Osteoblast (primary cell): ENCODE measurements around the gene WDR36. TPM values are rescaled to one million over a fixed set of nuclear protein-coding genes. Genes with fewer than 3 reads are reported as not detected.

Source experiments
- DNase-seq: peaks from one replicate; pipeline ENCODE4 v3.0.0; 2011; ENCODE audit warnings: low spot score, mixed read lengths; ENCODE audit not compliant: insufficient read length; ENCODE audit errors: missing footprints
- H2AFZ ChIP-seq: 2 replicates; pipeline ENCODE4 v1.6.0; 2011; ENCODE audit warnings: mild to moderate bottlenecking, low read length
- H3K27ac ChIP-seq: 2 replicates; pipeline ENCODE4 v1.5.1; 2011; ENCODE audit warnings: mild to moderate bottlenecking, low read depth, low read length, moderate library complexity
- H3K27me3 ChIP-seq: 2 replicates; pipeline ENCODE4 v1.6.0; 2012; ENCODE audit warnings: mild to moderate bottlenecking, control low read depth, inconsistent platforms, low read length, moderate library complexity; ENCODE audit not compliant: insufficient read depth
- H3K36me3 ChIP-seq: 2 replicates; pipeline ENCODE4 v1.5.1; 2011; ENCODE audit warnings: mild to moderate bottlenecking, low read length, control low read depth, moderate library complexity; ENCODE audit not compliant: insufficient read depth
- H3K4me1 ChIP-seq: 2 replicates; pipeline ENCODE4 v1.5.1; 2011; ENCODE audit warnings: mild to moderate bottlenecking, low read length, control low read depth, moderate library complexity; ENCODE audit not compliant: insufficient read depth
- H3K4me2 ChIP-seq: 2 replicates; pipeline ENCODE4 v1.6.0; 2011; ENCODE audit warnings: mild to moderate bottlenecking, low read length; ENCODE audit not compliant: insufficient read depth
- H3K4me3 ChIP-seq: fragments of 200-600 bp; sonication (generic); 3 replicates; pipeline ENCODE4 v1.5.1; 2012; ENCODE audit warnings: mild to moderate bottlenecking, low read length, inconsistent platforms; ENCODE audit not compliant: insufficient read depth
- H3K79me2 ChIP-seq: 2 replicates; pipeline ENCODE4 v1.6.0; 2012; ENCODE audit warnings: mild to moderate bottlenecking, low read length, control low read depth, inconsistent platforms; ENCODE audit not compliant: insufficient read depth
- H3K9me3 ChIP-seq: 2 replicates; pipeline ENCODE4 v1.5.1; 2011; ENCODE audit warnings: low read depth, low read length, control low read depth
- H4K20me1 ChIP-seq: 2 replicates; pipeline ENCODE4 v1.6.0; 2012; ENCODE audit warnings: mild to moderate bottlenecking, low read length, control low read depth; ENCODE audit not compliant: insufficient read depth
- CTCF ChIP-seq: IDR thresholded peaks from 2 replicates; pipeline ENCODE4 v1.5.1; 2011; ENCODE audit warnings: mild to moderate bottlenecking, low read depth, low read length, moderate library complexity; ENCODE audit errors: extremely low read depth
- total RNA-seq: library from RNA; depleted of rRNA; stranded (reverse); fragments of >200 nt; gene quantifications from 2 replicates; pipeline ENCODE4 v1.2.3, GENCODE V29; 2012

Gene WDR36
- total RNA-seq, 1 donor: 44.5 TPM

GRCh38 chr5:111074244-111074643 lies 17.9 kb upstream of the WDR36 start:
- Histone ChIP-seq H2AFZ (no peak overlapping the region), H4K20me1 (no peaks in the 10 kb centered on the region), H3K4me2 (peak overlapping the region; percentile 88), H3K27me3 (peaks cover 26% of the 10 kb centered on the region), H3K79me2 (no peaks in the 10 kb centered on the region), H3K9me3 (no peaks in the 10 kb centered on the region), H3K27ac (no peak overlapping the region), H3K4me3 (peak overlapping the region; percentile 74), H3K36me3 (no peaks in the 10 kb centered on the region), H3K4me1 (peaks cover 26% of the 10 kb centered on the region)
- no peak for TF ChIP-seq CTCF
- DNase-seq: peak; percentile 60

- no peak overlapping the region for H3K4me3 ChIP-seq
- no peaks in the 10 kb centered on the region for H3K9me3 ChIP-seq
- peaks cover 21% of the 10 kb centered on the region for H3K4me1 ChIP-seq
- H3K27ac ChIP-seq: no peak overlapping the region
- peaks cover 21% of the 10 kb centered on the region for H3K27me3 ChIP-seq
- no peaks in the 10 kb centered on the region for H3K36me3 ChIP-seq
- no peaks in the 10 kb centered on the region for H3K79me2 ChIP-seq
- peak; percentile 85 for DNase-seq
- peak overlapping the region; percentile 23 for H3K4me2 ChIP-seq
- TF ChIP-seq CTCF: no peak
- H2AFZ ChIP-seq: no peak overlapping the region
- H4K20me1 ChIP-seq: no peaks in the 10 kb centered on the region
These were observed 16.6 kb upstream of the WDR36 start for GRCh38 chr5:111075520-111075919.

GRCh38 chr5:111076091-111076490 lies 16.1 kb upstream of the WDR36 start:
- Histone ChIP-seq H3K4me3 (no peak overlapping the region), H3K9me3 (no peaks in the 10 kb centered on the region), H3K4me1 (peaks cover 21% of the 10 kb centered on the region), H3K79me2 (no peaks in the 10 kb centered on the region), H2AFZ (no peak overlapping the region), H3K27me3 (peaks cover 18% of the 10 kb centered on the region), H4K20me1 (no peaks in the 10 kb centered on the region), H3K36me3 (no peaks in the 10 kb centered on the region), H3K4me2 (no peak overlapping the region), H3K27ac (no peak overlapping the region)
- no peak for TF ChIP-seq CTCF
- DNase-seq: no peak

- TF ChIP-seq CTCF: no peak
- Histone ChIP-seq H3K79me2 (no peaks in the 10 kb centered on the region), H3K9me3 (no peaks in the 10 kb centered on the region), H2AFZ (no peak overlapping the region), H3K36me3 (no peaks in the 10 kb centered on the region), H3K27me3 (peaks cover 11% of the 10 kb centered on the region), H3K4me3 (no peak overlapping the region), H4K20me1 (no peaks in the 10 kb centered on the region), H3K27ac (no peak overlapping the region), H3K4me1 (peaks cover 21% of the 10 kb centered on the region), H3K4me2 (no peak overlapping the region)
- DNase-seq: no peak
These were observed 14.5 kb upstream of the WDR36 start for GRCh38 chr5:111077678-111078077.
